GM18505 (cell line): Measurements from ENCODE around the gene MRPL52.
A peak's percentile ranks its signal among the peaks of the same experiment; 100 is the strongest.
"Not testable (repeated sequence)": the region's sequence is repeated elsewhere in the genome, so short reads cannot be mapped to it uniquely, and the experiment has no call there.

ENCODE experiments used
- ATAC-seq: cut with Tn5 transposase; IDR thresholded peaks from one replicate; pipeline ENCODE4 v1.9.1; 2021; ENCODE audit not compliant: unreplicated experiment
- POLR2A ChIP-seq: IDR thresholded peaks from 4 replicates; pipeline ENCODE4 v1.6.1; 2011; ENCODE audit warnings: borderline replicate concordance; ENCODE audit not compliant: insufficient read depth, insufficient read length; ENCODE audit errors: extremely low read depth

The MRPL52 gene

GRCh38 chr14:22848351-22849164 lies 18.9 kb downstream of the MRPL52 start:
- no peak for ATAC-seq
- TF ChIP-seq POLR2A, result no peak

- TF ChIP-seq POLR2A, result no peak
- ATAC-seq, result no peak
Observed at GRCh38 chr14:22849212-22849819, 19.6 kb downstream of the MRPL52 start.

- no peak for ATAC-seq
- no peak for TF ChIP-seq POLR2A
Observed at GRCh38 chr14:22850944-22851764, 21.5 kb downstream of the MRPL52 start.

- ATAC-seq, result not testable (repeated sequence)
Observed at GRCh38 chr14:22852178-22852577, 22.5 kb downstream of the MRPL52 start.

GRCh38 chr14:22852599-22852939 lies 22.9 kb downstream of the MRPL52 start:
- no peak for ATAC-seq
- TF ChIP-seq POLR2A, result no peak

GRCh38 chr14:22852940-22853767 lies 23.5 kb downstream of the MRPL52 start:
- peak; percentile 71 for ATAC-seq
- TF ChIP-seq POLR2A, result no peak

GRCh38 chr14:22854296-22854695 lies 24.6 kb downstream of the MRPL52 start:
- ATAC-seq, result not testable (repeated sequence)

GRCh38 chr14:22854963-22855724 lies 25.5 kb downstream of the MRPL52 start:
- no peak for ATAC-seq
- TF ChIP-seq POLR2A, result no peak

- no peak for TF ChIP-seq POLR2A
- ATAC-seq, result no peak
Observed at GRCh38 chr14:22856428-22856827, 26.7 kb downstream of the MRPL52 start.

- ATAC-seq, result not testable (repeated sequence)
Observed at GRCh38 chr14:22860377-22860776, 30.7 kb downstream of the MRPL52 start.

GRCh38 chr14:22861651-22862050 lies 32.0 kb downstream of the MRPL52 start:
- ATAC-seq, result no peak
- TF ChIP-seq POLR2A, result no peak

GRCh38 chr14:22864979-22865378 lies 35.3 kb downstream of the MRPL52 start:
- ATAC-seq, result no peak
- TF ChIP-seq POLR2A, result no peak

- no peak for TF ChIP-seq POLR2A
- no peak for ATAC-seq
Observed at GRCh38 chr14:22865424-22866405, 36.0 kb downstream of the MRPL52 start.
